ENCODE results near the gene BANF2.

DNA sequence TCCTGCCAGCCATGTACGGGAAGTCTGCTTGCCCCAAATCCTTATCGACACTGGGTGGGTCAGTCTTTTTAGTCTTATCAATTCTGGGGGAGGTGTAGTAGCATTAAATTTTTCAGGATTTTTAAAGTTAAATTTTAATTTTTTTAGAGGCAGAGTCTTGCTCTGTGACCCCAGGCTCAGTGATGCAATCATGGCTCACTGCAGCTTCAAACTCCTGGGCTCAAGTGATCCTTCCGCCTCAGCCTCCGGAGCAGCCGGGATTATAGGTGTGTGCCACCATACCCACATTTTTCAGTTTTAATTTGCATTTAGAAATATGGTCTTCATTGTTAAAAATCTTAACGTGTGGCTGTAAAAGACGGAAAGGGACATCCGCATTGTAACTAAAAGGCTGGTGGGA, 51.9 kb downstream of the BANF2 start:
- TF ChIP-seq, protein P1, sequence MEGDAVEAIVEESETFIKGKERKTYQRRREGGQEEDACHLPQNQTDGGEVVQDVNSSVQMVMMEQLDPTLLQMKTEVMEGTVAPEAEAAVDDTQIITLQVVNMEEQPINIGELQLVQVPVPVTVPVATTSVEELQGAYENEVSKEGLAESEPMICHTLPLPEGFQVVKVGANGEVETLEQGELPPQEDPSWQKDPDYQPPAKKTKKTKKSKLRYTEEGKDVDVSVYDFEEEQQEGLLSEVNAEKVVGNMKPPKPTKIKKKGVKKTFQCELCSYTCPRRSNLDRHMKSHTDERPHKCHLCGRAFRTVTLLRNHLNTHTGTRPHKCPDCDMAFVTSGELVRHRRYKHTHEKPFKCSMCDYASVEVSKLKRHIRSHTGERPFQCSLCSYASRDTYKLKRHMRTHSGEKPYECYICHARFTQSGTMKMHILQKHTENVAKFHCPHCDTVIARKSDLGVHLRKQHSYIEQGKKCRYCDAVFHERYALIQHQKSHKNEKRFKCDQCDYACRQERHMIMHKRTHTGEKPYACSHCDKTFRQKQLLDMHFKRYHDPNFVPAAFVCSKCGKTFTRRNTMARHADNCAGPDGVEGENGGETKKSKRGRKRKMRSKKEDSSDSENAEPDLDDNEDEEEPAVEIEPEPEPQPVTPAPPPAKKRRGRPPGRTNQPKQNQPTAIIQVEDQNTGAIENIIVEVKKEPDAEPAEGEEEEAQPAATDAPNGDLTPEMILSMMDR (IDR thresholded peaks at IDR 0.05; ENCODE audit: low read length), result no peak
- TF ChIP-seq EZH2 (optimal IDR thresholded peaks at IDR 0.05; ENCODE audit: low read depth, low read length) (no peak), EZH2phosphoT487 (IDR thresholded peaks at IDR 0.05; ENCODE audit: low read length) (no peak)
